Sigmoid colon (tissue), 4 donors: ENCODE measurements around the gene CRTAC1.

Experiments
- CTCF ChIP-seq, 4 experiments: fragments of 450-650 bp in 3 of 4; fragments of 200-600 bp in 1 of 4; IDR thresholded peaks; one replicate each; pipeline ENCODE4 v1.5.1; 2016 to 2019; ENCODE audit warnings: antibody characterized with exemption in 4 of 4, mild to moderate bottlenecking in 3 of 4, moderate library complexity in 2 of 4
- EP300 ChIP-seq, 4 donors: sonication (generic); formaldehyde crosslinking; IDR thresholded peaks; one replicate each; pipeline ENCODE4 v1.6.1; 2017; ENCODE audit warnings: antibody characterized with exemption in 4 of 4
- POLR2A ChIP-seq, 2 donors: fragments of 450-650 bp; IDR thresholded peaks; one replicate each; pipeline ENCODE4 v1.6.1; 2016; ENCODE audit warnings: antibody characterized with exemption in 2 of 2, mild to moderate bottlenecking in 2 of 2, moderate library complexity in 2 of 2
- POLR2AphosphoS5 ChIP-seq, 4 donors: sonication (generic); formaldehyde crosslinking; IDR thresholded peaks; one replicate each; pipeline ENCODE4 v1.6.1; 2017; ENCODE audit warnings: antibody characterized with exemption in 4 of 4

GRCh38 chr10:97831259-97831658 is 199.2 kb downstream of the CRTAC1 start:
- TF ChIP-seq CTCF (IDR thresholded peaks at IDR 0.05): no peak
- TF ChIP-seq POLR2AphosphoS5 (IDR thresholded peaks at IDR 0.05): no peak
- no peak for TF ChIP-seq POLR2A (IDR thresholded peaks at IDR 0.05)
- TF ChIP-seq EP300 (IDR thresholded peaks at IDR 0.05): no peak
